NCI-H2196 (cell line): Measurements from ENCODE around the gene C2orf78.

Source experiments
- DNase-seq: peaks from one replicate; lab custom pipeline; 2025; ENCODE audit not compliant: unreplicated experiment; lab: John Stamatoyannopoulos, UW

The C2orf78 gene

GRCh38 chr2:73836141-73836943 lies 52.4 kb downstream of the C2orf78 start:
- no peak for DNase-seq

GRCh38 chr2:73837847-73838585 lies 54.0 kb downstream of the C2orf78 start:
- no peak for DNase-seq

- no peak for DNase-seq
These were observed 55.0 kb downstream of the C2orf78 start for GRCh38 chr2:73838889-73839534.

- no peak for DNase-seq
These were observed 55.8 kb downstream of the C2orf78 start for GRCh38 chr2:73839653-73840411.

- DNase-seq: no peak
These were observed 58.1 kb downstream of the C2orf78 start for GRCh38 chr2:73841912-73842738.

- DNase-seq: no peak
These were observed 58.7 kb downstream of the C2orf78 start for GRCh38 chr2:73842739-73843019.

GRCh38 chr2:73844087-73844486 lies 60.1 kb downstream of the C2orf78 start:
- no peak for DNase-seq

- DNase-seq: no peak
These were observed 66.0 kb downstream of the C2orf78 start for GRCh38 chr2:73850009-73850408.

- DNase-seq: no peak
These were observed 67.3 kb downstream of the C2orf78 start for GRCh38 chr2:73851274-73851673.

- DNase-seq: no peak
These were observed 68.0 kb downstream of the C2orf78 start for GRCh38 chr2:73852020-73852419.

GRCh38 chr2:73855526-73855925 lies 71.5 kb downstream of the C2orf78 start:
- DNase-seq: no peak

- no peak for DNase-seq
These were observed 72.2 kb downstream of the C2orf78 start for GRCh38 chr2:73856214-73856613.

- DNase-seq: no peak
These were observed 76.0 kb downstream of the C2orf78 start for GRCh38 chr2:73859721-73860586.

GRCh38 chr2:73862987-73863386 lies 79.0 kb downstream of the C2orf78 start:
- peak; percentile 5 for DNase-seq
